NCI-H524 treated with DMSO at 0.1 percent for 48 hours (cell line): ENCODE data around the gene ARL15.
"Not testable (repeated sequence)": the region's sequence is repeated elsewhere in the genome, so short reads cannot be mapped to it uniquely, and the experiment has no call there.

Experiments
- DNase-seq: peaks from one replicate; lab custom pipeline; 2025; lab: John Stamatoyannopoulos, UW

ARL15 gene

GRCh38 chr5:54310433-54311175, at the start of gene ARL15:
TSS of gene ARL15 (minus strand) at chr5:54310573.
- DNase-seq = peak; percentile 81

- no peak for DNase-seq
These were observed 49.7 kb upstream of the ARL15 start for GRCh38 chr5:54360089-54360488.

GRCh38 chr5:54357408-54358058, 47.2 kb upstream of the ARL15 start:
- peak; percentile 4 for DNase-seq

GRCh38 chr5:54353933-54354564, 43.7 kb upstream of the ARL15 start:
- not testable (repeated sequence) for DNase-seq

GRCh38 chr5:54352580-54352979, 42.2 kb upstream of the ARL15 start:
- DNase-seq = not testable (repeated sequence)

- DNase-seq = no peak
These were observed 37.0 kb upstream of the ARL15 start for GRCh38 chr5:54347221-54347865.

GRCh38 chr5:54344653-54345052, 34.3 kb upstream of the ARL15 start:
- no peak for DNase-seq

- no peak for DNase-seq
These were observed 31.6 kb upstream of the ARL15 start for GRCh38 chr5:54341971-54342370.

GRCh38 chr5:54337523-54337922, 27.1 kb upstream of the ARL15 start:
- no peak for DNase-seq

- DNase-seq = no peak
These were observed 22.3 kb upstream of the ARL15 start for GRCh38 chr5:54332720-54333119.

GRCh38 chr5:54329731-54330709, 19.6 kb upstream of the ARL15 start:
- no peak for DNase-seq

GRCh38 chr5:54326662-54327270, 16.4 kb upstream of the ARL15 start:
- no peak for DNase-seq

GRCh38 chr5:54325610-54326311, 15.4 kb upstream of the ARL15 start:
- DNase-seq = no peak

- DNase-seq = no peak
These were observed 14.9 kb upstream of the ARL15 start for GRCh38 chr5:54325272-54325609.

GRCh38 chr5:54324651-54325271, 14.4 kb upstream of the ARL15 start:
- DNase-seq = no peak

GRCh38 chr5:54323495-54323894, 13.1 kb upstream of the ARL15 start:
- DNase-seq = no peak

- DNase-seq = no peak
These were observed 9.9 kb upstream of the ARL15 start for GRCh38 chr5:54320256-54320655.

GRCh38 chr5:54317511-54318260, 7.3 kb upstream of the ARL15 start:
- no peak for DNase-seq
